ENCODE results near the gene SRPK2. TPM values are rescaled to one million over a fixed set of nuclear protein-coding genes. Genes with fewer than 3 reads are reported as not detected.

The SRPK2 gene
- total and polyA plus RNA-seq, 2 of the 13 experiments (the other 11 are each of a cell fraction or from before 2014, with no cell fraction given) = 10.1 to 22.3 TPM

- TF ChIP-seq ZNF407 (CRISPR knock-in tag; IDR thresholded peaks at IDR 0.05; ENCODE audit: not compliant biosample characterization) (peak; percentile 28), BCL3 (CRISPR knock-in tag; IDR thresholded peaks at IDR 0.05) (0 out of 2 replicates have a peak, but pooled peaks have one; percentile 62), NRL (CRISPR knock-in tag; IDR thresholded peaks at IDR 0.05; ENCODE audit: borderline replicate concordance) (no peak), ZSCAN9 (CRISPR knock-in tag; IDR thresholded peaks at IDR 0.05; ENCODE audit: borderline replicate concordance) (no peak), KLF15 (CRISPR knock-in tag; IDR thresholded peaks at IDR 0.05; ENCODE audit: borderline replicate concordance) (no peak), ATF1 (CRISPR knock-in tag; IDR thresholded peaks at IDR 0.05) (no peak), ZFY (CRISPR knock-in tag; IDR thresholded peaks at IDR 0.05) (peak; percentile 69), AGO2 (optimal IDR thresholded peaks at IDR 0.05; ENCODE audit: low read depth, low read length) (peak; percentile 59), MED1 (CRISPR knock-in tag; IDR thresholded peaks at IDR 0.05) (no peak), XBP1 (CRISPR knock-in tag; IDR thresholded peaks at IDR 0.05) (no peak), BATF2 (CRISPR knock-in tag; IDR thresholded peaks at IDR 0.05) (no peak), ZNF441 (CRISPR knock-in tag; IDR thresholded peaks at IDR 0.05; ENCODE audit: borderline replicate concordance) (0 out of 2 replicates have a peak, but pooled peaks have one; percentile 5), ZNF20 (CRISPR knock-in tag; IDR thresholded peaks at IDR 0.05) (no peak), MYC (CRISPR knock-in tag; IDR thresholded peaks at IDR 0.05; ENCODE audit: borderline replicate concordance) (peak; percentile 35; the same call in 1 of the 2 replicates), ZNF335 (CRISPR knock-in tag; IDR thresholded peaks at IDR 0.05) (no peak), ETV6 (CRISPR knock-in tag; conservative IDR thresholded peaks at IDR 0.05) (0 out of 2 replicates have a peak, but pooled peaks have one; percentile 40), MAZ (IDR thresholded peaks at IDR 0.05; ENCODE audit: borderline replicate concordance, low read depth, low read length) (no peak), MAZ (CRISPR knock-in tag; IDR thresholded peaks at IDR 0.05; ENCODE audit: low read depth) (peak; percentile 43; the same call in 1 of the 2 replicates)
Measured at GRCh38 chr7:105387508-105388355, 989 bp downstream of the SRPK2 start (continued).

All from HepG2 (cell line).